Measurements from ENCODE around the gene KCNQ1OT1.

- TF ChIP-seq CTCF (conservative IDR thresholded peaks at IDR 0.05 in 1 of 2, IDR thresholded peaks at IDR 0.05 in 1 of 2; ENCODE audit: extremely low read depth in 1 of 2, insufficient read depth in 1 of 2, low read depth in 1 of 2, low read length in 2 of 2), result no peak
- no peak for TF ChIP-seq EZH2 (IDR thresholded peaks at IDR 0.05; ENCODE audit: borderline replicate concordance, low read length)
These were observed 130.0 kb downstream of the KCNQ1OT1 start for GRCh38 chr11:2569731-2570210.

All from mammary epithelial cell (primary cell).